Stimulated activated naive CD8-positive, alpha-beta T cell treated with anti-CD3 and anti-CD28 coated beads, Interleukin-15, Interleukin-2, amounts not matched to agents 100 ng/mL and 50 ng/mL, for 24 hours (primary cell): ENCODE measurements around the gene SLC39A11.

Experiments used
- H3K27ac Mint-ChIP-seq: one replicate; pipeline ENCODE4 v1.8.0; 2021; ENCODE audit warnings: mild to moderate bottlenecking, mixed read lengths
- H3K27me3 Mint-ChIP-seq: one replicate; pipeline ENCODE4 v1.8.0; 2021; ENCODE audit warnings: mixed read lengths
- H3K36me3 Mint-ChIP-seq: one replicate; pipeline ENCODE4 v1.8.0; 2021; ENCODE audit warnings: low read depth, mixed read lengths
- H3K4me1 Mint-ChIP-seq: one replicate; pipeline ENCODE4 v1.8.0; 2021; ENCODE audit warnings: low read depth, mixed read lengths
- H3K4me3 Mint-ChIP-seq: one replicate; pipeline ENCODE4 v1.8.0; 2021; ENCODE audit warnings: mild to moderate bottlenecking, mixed read lengths
- H3K9me3 Mint-ChIP-seq: one replicate; pipeline ENCODE4 v1.8.0; 2021; ENCODE audit warnings: mixed read lengths

SLC39A11 gene

GRCh38 chr17:72683506-72684404, 408.7 kb downstream of the SLC39A11 start:
- Mint-ChIP-seq H3K27me3 (no peaks in the 10 kb centered on the region), H3K27ac (no peak overlapping the region), H3K9me3 (no peaks in the 10 kb centered on the region), H3K4me3 (no peak overlapping the region), H3K36me3 (peaks cover 10% of the 10 kb centered on the region), H3K4me1 (no peaks in the 10 kb centered on the region)

DNA sequence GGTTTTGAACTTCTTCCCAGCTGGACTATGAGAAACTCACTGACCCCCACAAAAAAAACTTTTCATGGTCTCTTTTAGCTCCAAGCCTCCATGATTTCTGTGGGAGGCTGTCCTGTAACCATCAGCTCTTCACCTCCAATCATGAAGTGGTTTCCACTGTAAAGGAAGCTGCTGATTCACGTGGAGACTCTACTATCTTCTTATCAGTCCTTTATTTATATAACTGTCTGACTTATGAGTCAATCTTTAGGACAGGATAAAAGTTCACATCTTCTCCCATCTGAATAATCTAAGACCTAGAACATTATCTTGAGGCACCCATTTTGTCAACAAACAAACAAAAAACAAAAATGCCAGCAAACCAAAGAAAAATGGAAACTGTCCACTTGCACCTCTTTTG, 409.9 kb downstream of the SLC39A11 start:
- Mint-ChIP-seq H3K4me1 (peaks cover 3% of the 10 kb centered on the region), H3K4me3 (no peak overlapping the region), H3K27me3 (no peaks in the 10 kb centered on the region), H3K9me3 (no peaks in the 10 kb centered on the region), H3K27ac (no peak overlapping the region), H3K36me3 (peaks cover 12% of the 10 kb centered on the region)

DNA sequence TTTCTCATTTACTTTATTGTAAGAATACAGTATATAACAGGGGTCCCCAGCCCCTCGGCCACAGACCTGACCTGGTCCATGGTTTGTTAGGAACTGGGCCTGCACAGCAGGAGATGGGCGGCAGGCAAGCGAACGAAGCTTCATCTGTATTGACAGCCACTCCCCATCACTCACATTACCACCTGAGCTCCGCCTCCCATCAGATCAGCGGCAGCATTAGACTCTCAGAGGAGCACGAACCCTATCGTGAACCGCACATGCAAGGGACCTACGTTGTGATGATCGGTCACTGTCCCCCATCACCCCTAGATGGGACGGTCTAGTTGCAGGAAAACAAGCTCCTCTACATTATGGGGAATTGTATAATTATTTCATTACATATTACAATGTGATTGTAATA, 410.6 kb downstream of the SLC39A11 start:
- Mint-ChIP-seq H3K4me3 (no peak overlapping the region), H3K4me1 (peaks cover 5% of the 10 kb centered on the region), H3K9me3 (no peaks in the 10 kb centered on the region), H3K27ac (no peak overlapping the region), H3K27me3 (no peaks in the 10 kb centered on the region), H3K36me3 (peaks cover 15% of the 10 kb centered on the region)

GRCh38 chr17:72677714-72678390, 414.6 kb downstream of the SLC39A11 start:
- Mint-ChIP-seq H3K36me3 (peaks cover 20% of the 10 kb centered on the region), H3K27ac (no peak overlapping the region), H3K9me3 (no peaks in the 10 kb centered on the region), H3K4me1 (peaks cover 5% of the 10 kb centered on the region), H3K27me3 (no peaks in the 10 kb centered on the region), H3K4me3 (no peak overlapping the region)

GRCh38 chr17:72677108-72677507, 415.4 kb downstream of the SLC39A11 start:
- Mint-ChIP-seq H3K4me3 (no peak overlapping the region), H3K27me3 (no peaks in the 10 kb centered on the region), H3K4me1 (peaks cover 5% of the 10 kb centered on the region), H3K27ac (no peak overlapping the region), H3K36me3 (peaks cover 20% of the 10 kb centered on the region), H3K9me3 (no peaks in the 10 kb centered on the region)

DNA sequence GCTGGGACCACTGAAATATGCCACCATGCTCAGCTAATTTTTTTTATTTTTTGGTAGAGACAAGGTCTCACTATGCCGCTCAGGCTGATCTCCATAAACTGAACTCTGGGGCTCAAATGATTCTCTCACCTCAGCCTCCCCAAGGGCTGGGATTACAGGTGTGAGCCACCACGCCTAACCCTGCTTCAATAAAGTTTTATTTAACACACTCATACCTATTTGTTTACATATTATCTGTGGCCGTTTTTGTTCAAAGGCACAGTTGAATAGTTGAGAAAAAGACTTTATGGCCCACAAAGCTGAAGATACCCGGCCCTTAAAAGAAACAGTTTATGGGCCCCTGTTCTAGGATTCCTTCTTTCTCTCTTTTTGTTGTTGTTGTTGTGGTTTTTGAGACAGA, 419.8 kb downstream of the SLC39A11 start:
- no peak overlapping the region for H3K4me3 Mint-ChIP-seq
- peaks cover 3% of the 10 kb centered on the region for H3K4me1 Mint-ChIP-seq
- H3K27ac Mint-ChIP-seq, result no peak overlapping the region
- no peaks in the 10 kb centered on the region for H3K27me3 Mint-ChIP-seq
- peaks cover 9% of the 10 kb centered on the region for H3K36me3 Mint-ChIP-seq
- peaks cover 4% of the 10 kb centered on the region for H3K9me3 Mint-ChIP-seq

- Mint-ChIP-seq H3K36me3 (peaks cover 5% of the 10 kb centered on the region), H3K4me1 (no peaks in the 10 kb centered on the region), H3K27me3 (no peaks in the 10 kb centered on the region), H3K4me3 (no peak overlapping the region), H3K27ac (no peak overlapping the region), H3K9me3 (peaks cover 4% of the 10 kb centered on the region)
These were observed 421.5 kb downstream of the SLC39A11 start for GRCh38 chr17:72671016-72671415.

DNA sequence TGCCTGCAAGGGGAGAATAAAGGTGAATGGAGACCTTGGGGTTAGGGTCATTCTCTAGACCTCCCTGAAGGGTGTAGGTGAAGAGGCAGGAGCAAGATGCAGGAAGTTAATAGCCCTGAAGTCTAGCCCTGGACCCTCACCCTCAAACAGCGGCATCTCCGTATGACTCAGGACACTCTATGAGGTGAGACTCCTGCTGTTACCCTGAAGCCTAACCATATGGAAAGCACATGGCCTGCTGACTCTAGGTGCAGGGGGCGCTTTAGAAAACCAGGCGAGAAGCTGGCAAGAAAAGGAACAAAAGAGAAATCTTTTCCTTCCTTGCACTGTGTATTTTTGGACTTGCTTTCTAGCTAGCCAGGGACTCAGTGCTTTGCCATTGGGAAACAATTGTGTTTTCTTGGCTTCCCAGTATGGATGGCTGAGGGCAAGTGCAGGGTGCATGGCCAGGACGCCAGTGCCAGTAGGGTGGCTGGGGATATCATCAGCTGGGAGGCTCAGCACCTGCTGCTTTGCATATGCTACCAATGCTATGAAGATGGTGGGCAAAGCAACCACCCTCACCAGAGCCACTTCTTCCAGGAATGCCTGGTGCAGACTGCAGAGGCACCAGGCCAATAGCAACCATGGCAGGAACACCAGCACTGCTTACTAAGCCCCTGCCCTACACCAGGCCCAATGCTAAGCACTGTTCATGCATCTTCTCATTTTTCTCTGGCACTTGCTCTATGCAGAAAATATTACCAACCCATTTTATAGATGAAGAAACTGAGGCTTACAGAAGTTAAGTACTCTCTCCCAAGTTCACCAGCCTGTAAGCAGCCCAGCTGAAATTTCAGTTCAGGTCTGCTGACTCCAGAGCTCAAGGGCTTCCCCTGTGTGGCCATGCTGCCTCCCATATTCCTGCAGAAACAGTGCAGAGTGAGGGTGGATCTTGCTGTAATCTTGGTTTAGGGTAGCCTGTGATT, 425.1 kb downstream of the SLC39A11 start:
- H3K27ac Mint-ChIP-seq, result no peak overlapping the region
- H3K4me3 Mint-ChIP-seq, result no peak overlapping the region
- H3K4me1 Mint-ChIP-seq, result no peaks in the 10 kb centered on the region
- peaks cover 7% of the 10 kb centered on the region for H3K9me3 Mint-ChIP-seq
- H3K27me3 Mint-ChIP-seq, result no peaks in the 10 kb centered on the region
- no peaks in the 10 kb centered on the region for H3K36me3 Mint-ChIP-seq

DNA sequence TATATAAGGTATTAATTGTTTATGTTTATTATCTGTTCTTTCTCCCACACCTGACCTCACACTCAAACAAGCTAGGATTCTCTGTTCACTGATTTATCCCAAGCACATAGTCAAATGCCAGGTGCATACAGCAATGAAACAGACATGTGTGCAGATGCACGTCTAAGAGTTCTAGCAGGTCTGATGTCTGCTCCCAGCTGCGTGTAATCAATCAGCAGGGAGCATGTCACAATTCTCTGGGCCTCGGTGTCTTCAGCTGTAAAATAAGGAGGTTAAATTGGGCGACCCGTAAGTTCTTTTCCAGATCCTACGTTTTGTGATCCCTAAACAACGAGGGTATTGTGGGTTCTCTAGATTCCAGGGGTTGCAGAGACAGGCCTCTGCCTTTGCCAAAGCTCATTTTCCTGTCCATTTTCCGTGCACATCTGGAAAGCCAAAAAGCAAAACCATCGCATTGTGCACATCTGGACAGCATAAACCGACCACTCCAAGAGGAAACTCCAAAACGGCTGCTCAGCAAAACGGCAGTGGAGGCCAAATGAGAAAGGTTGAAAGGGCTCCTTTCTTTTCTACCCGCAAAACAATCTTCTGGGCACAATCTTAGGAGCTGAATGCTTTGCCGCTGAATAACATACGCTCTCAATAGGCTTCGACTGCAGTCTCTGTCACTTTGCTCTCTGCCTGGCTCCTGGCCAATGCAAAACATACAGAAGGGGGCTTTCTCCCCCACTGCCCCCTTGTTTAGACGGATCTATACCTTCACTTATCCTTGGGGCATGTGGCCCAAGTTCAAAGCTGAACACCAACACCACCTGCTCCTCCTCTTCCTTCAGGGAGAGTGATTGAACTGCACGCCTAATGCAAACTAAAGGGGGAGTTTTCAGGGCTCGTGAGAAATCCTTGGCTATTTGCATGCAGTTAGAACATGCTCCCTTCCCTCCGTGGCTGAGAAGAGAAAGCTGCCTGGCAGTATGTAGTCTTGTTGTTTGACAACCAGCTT, 426.3 kb downstream of the SLC39A11 start:
- Mint-ChIP-seq H3K4me1 (no peaks in the 10 kb centered on the region), H3K4me3 (no peak overlapping the region), H3K36me3 (no peaks in the 10 kb centered on the region), H3K27ac (no peak overlapping the region), H3K27me3 (no peaks in the 10 kb centered on the region), H3K9me3 (peaks cover 7% of the 10 kb centered on the region)

DNA sequence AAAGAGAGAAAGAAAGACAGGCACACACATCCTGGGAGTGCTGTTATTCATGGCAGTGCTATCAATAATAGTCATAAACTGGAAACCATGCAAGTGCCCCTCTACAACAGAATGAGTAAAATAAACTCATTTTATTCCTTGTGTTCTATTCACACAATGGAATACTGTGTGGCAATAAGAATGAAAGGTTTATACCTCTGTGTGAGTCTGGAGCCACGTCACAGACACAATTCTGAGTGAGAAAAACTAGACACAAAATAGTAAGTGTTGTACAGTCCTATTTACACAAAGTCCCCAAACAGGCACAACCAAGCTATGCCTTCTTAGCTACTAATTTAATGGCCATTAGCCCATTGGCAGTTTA, 429.7 kb downstream of the SLC39A11 start:
- H3K36me3 Mint-ChIP-seq, result no peaks in the 10 kb centered on the region
- no peaks in the 10 kb centered on the region for H3K27me3 Mint-ChIP-seq
- H3K27ac Mint-ChIP-seq, result no peak overlapping the region
- no peak overlapping the region for H3K4me3 Mint-ChIP-seq
- H3K9me3 Mint-ChIP-seq, result peaks cover 3% of the 10 kb centered on the region
- no peaks in the 10 kb centered on the region for H3K4me1 Mint-ChIP-seq

- H3K9me3 Mint-ChIP-seq, result peaks cover 3% of the 10 kb centered on the region
- no peaks in the 10 kb centered on the region for H3K36me3 Mint-ChIP-seq
- H3K4me3 Mint-ChIP-seq, result no peak overlapping the region
- H3K27ac Mint-ChIP-seq, result no peak overlapping the region
- no peaks in the 10 kb centered on the region for H3K27me3 Mint-ChIP-seq
- no peaks in the 10 kb centered on the region for H3K4me1 Mint-ChIP-seq
These were observed 430.3 kb downstream of the SLC39A11 start for GRCh38 chr17:72661945-72662826.

GRCh38 chr17:72661116-72661944, 431.2 kb downstream of the SLC39A11 start:
- no peaks in the 10 kb centered on the region for H3K4me1 Mint-ChIP-seq
- no peak overlapping the region for H3K4me3 Mint-ChIP-seq
- peaks cover 3% of the 10 kb centered on the region for H3K9me3 Mint-ChIP-seq
- H3K27me3 Mint-ChIP-seq, result no peaks in the 10 kb centered on the region
- H3K27ac Mint-ChIP-seq, result no peak overlapping the region
- H3K36me3 Mint-ChIP-seq, result no peaks in the 10 kb centered on the region
